Testis (tissue), 2 donors: Measurements from ENCODE around the gene OR6S1.

ENCODE experiments used
- POLR2A ChIP-seq: fragments of 450-650 bp; IDR thresholded peaks from one replicate; pipeline ENCODE4 v1.6.1; 2017; ENCODE audit warnings: antibody characterized with exemption, mild to moderate bottlenecking, moderate library complexity
- TF ChIP-seq, protein P1 (sequence below), 3 experiments: fragments of 450-650 bp in 2 of 3; fragments of 200-600 bp in 1 of 3; sonication (generic) in 1 of 3; IDR thresholded peaks; one replicate each; pipeline ENCODE4 v1.5.1; 2016 to 2019; ENCODE audit warnings: antibody characterized with exemption in 3 of 3, mild to moderate bottlenecking in 2 of 3, moderate library complexity in 1 of 3

DNA sequence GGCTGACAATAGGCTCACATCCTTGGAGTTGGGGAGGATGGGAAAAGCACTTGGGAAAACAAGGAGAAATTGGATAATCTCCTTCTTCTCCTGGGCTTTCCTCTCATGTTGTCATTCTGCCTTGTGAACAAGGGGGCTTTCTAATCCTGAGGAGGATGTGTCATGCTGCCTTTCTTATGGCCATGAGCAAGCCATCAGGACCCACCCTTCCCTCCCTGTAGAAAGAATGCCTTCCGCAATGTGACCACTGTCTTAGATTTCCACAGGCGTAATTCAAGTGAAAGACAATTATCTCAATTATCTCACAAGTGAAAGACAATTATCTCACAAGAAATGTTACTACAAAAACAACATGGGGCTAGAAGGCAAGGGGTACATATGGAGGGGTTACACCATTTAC, 3.0 kb upstream of the OR6S1 start:
- TF ChIP-seq, protein P1, sequence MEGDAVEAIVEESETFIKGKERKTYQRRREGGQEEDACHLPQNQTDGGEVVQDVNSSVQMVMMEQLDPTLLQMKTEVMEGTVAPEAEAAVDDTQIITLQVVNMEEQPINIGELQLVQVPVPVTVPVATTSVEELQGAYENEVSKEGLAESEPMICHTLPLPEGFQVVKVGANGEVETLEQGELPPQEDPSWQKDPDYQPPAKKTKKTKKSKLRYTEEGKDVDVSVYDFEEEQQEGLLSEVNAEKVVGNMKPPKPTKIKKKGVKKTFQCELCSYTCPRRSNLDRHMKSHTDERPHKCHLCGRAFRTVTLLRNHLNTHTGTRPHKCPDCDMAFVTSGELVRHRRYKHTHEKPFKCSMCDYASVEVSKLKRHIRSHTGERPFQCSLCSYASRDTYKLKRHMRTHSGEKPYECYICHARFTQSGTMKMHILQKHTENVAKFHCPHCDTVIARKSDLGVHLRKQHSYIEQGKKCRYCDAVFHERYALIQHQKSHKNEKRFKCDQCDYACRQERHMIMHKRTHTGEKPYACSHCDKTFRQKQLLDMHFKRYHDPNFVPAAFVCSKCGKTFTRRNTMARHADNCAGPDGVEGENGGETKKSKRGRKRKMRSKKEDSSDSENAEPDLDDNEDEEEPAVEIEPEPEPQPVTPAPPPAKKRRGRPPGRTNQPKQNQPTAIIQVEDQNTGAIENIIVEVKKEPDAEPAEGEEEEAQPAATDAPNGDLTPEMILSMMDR (IDR thresholded peaks at IDR 0.05): no peak
- TF ChIP-seq POLR2A: no peak
